ENCODE results near the gene ZW10.

ZW10 gene

GRCh38 chr11:113689768-113690618 is 83.5 kb downstream of the ZW10 start:
- no peaks in the 10 kb centered on the region for H3K36me3 ChIP-seq (ENCODE audit: control insufficient read depth in 2 of 2, insufficient read depth in 2 of 2, low read length in 2 of 2)
- H3K4me1 ChIP-seq (ENCODE audit: control insufficient read depth in 2 of 2, insufficient read depth in 2 of 2, low read length in 2 of 2) = peaks cover 0 to 9% of the 10 kb centered on the region in 2 donors
- H3K4me3 ChIP-seq (ENCODE audit: low read length in 2 of 2) = no peak overlapping the region
- peak overlapping the region in 1 of 2 donors; percentile 2 for H3K27ac ChIP-seq (ENCODE audit: low read depth in 2 of 2, low read length in 2 of 2)
- H3K9me3 ChIP-seq (ENCODE audit: control insufficient read depth in 2 of 2, low read length in 2 of 2) = no peaks in the 10 kb centered on the region
- H3K27me3 ChIP-seq (ENCODE audit: control insufficient read depth in 2 of 2, insufficient read depth in 2 of 2, low read length in 2 of 2) = no peaks in the 10 kb centered on the region
- no peak overlapping the region for H3K9ac ChIP-seq (ENCODE audit: low read depth in 1 of 2, low read length in 2 of 2)

DNA sequence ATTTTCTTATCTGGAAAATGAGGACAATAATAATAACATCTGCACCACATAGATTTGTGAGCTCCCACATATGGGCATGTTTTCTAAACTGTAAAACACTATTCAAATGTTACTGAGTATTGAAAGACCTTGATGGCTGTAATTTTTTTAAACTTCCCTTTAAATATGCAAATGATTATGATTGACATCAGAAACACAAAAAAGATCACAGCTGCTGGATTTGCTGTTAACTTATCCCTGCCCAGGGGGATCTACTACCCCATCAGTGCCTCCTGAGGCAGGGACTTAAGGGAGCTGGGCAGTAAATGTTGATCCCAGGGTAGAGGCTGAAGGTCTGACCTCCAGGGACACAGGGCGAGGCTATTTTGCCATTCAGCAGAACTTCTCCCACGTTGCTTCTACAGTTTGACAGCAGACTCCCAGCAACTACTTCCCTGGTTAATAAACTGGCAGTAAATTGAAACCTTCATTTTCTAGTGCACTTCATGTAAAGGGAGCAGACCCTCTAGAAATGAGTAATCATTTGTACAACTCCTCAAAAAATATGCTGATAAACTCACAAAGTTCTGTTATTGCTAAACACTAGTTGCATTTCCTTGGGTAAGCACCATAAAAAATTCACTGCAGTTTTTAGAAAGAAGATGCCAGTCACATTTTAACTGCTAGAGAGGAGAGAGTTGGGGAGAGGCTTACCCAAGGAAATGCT is 87.7 kb downstream of the ZW10 start:
- Histone ChIP-seq H3K36me3 (ENCODE audit: control insufficient read depth in 2 of 2, insufficient read depth in 2 of 2, low read length in 2 of 2) (no peaks in the 10 kb centered on the region), H3K9ac (ENCODE audit: low read depth in 1 of 2, low read length in 2 of 2) (no peak overlapping the region), H3K9me3 (ENCODE audit: control insufficient read depth in 2 of 2, low read length in 2 of 2) (no peaks in the 10 kb centered on the region), H3K27me3 (ENCODE audit: control insufficient read depth in 2 of 2, insufficient read depth in 2 of 2, low read length in 2 of 2) (no peaks in the 10 kb centered on the region), H3K27ac (ENCODE audit: low read depth in 2 of 2, low read length in 2 of 2) (no peak overlapping the region), H3K4me1 (ENCODE audit: control insufficient read depth in 2 of 2, insufficient read depth in 2 of 2, low read length in 2 of 2) (peaks cover 0 to 14% of the 10 kb centered on the region in 2 donors), H3K4me3 (ENCODE audit: low read length in 2 of 2) (no peak overlapping the region)

- H3K9ac ChIP-seq (ENCODE audit: low read depth in 1 of 2, low read length in 2 of 2) = no peak overlapping the region
- H3K27me3 ChIP-seq (ENCODE audit: control insufficient read depth in 2 of 2, insufficient read depth in 2 of 2, low read length in 2 of 2) = no peaks in the 10 kb centered on the region
These were observed 89.0 kb downstream of the ZW10 start for GRCh38 chr11:113684496-113684895.

GRCh38 chr11:113683481-113684046 is 89.9 kb downstream of the ZW10 start:
- Histone ChIP-seq H3K4me1 (ENCODE audit: control insufficient read depth in 2 of 2, insufficient read depth in 2 of 2, low read length in 2 of 2) (peaks cover 0 to 7% of the 10 kb centered on the region in 2 donors), H3K9ac (ENCODE audit: low read depth in 1 of 2, low read length in 2 of 2) (no peak overlapping the region), H3K9me3 (ENCODE audit: control insufficient read depth in 2 of 2, low read length in 2 of 2) (no peaks in the 10 kb centered on the region), H3K27me3 (ENCODE audit: control insufficient read depth in 2 of 2, insufficient read depth in 2 of 2, low read length in 2 of 2) (no peaks in the 10 kb centered on the region), H3K36me3 (ENCODE audit: control insufficient read depth in 2 of 2, insufficient read depth in 2 of 2, low read length in 2 of 2) (no peaks in the 10 kb centered on the region), H3K27ac (ENCODE audit: low read depth in 2 of 2, low read length in 2 of 2) (no peak overlapping the region), H3K4me3 (ENCODE audit: low read length in 2 of 2) (no peak overlapping the region)

More at GRCh38 chr11:113684496-113684895, 89.0 kb downstream of the ZW10 start:
- H3K4me1 ChIP-seq (ENCODE audit: control insufficient read depth in 2 of 2, insufficient read depth in 2 of 2, low read length in 2 of 2) = peaks cover 0 to 7% of the 10 kb centered on the region in 2 donors
- H3K4me3 ChIP-seq (ENCODE audit: low read length in 2 of 2) = no peak overlapping the region
- no peaks in the 10 kb centered on the region for H3K36me3 ChIP-seq (ENCODE audit: control insufficient read depth in 2 of 2, insufficient read depth in 2 of 2, low read length in 2 of 2)
- no peak overlapping the region for H3K27ac ChIP-seq (ENCODE audit: low read depth in 2 of 2, low read length in 2 of 2)
- H3K9me3 ChIP-seq (ENCODE audit: control insufficient read depth in 2 of 2, low read length in 2 of 2) = no peaks in the 10 kb centered on the region

All from mucosa of rectum (tissue), 2 donors.